Left forelimb (tissue), 1 donor: ENCODE results near the gene VAMP7.
A peak's percentile ranks its signal among the peaks of the same experiment; 100 is the strongest.
"Not testable (repeated sequence)": the region's sequence is repeated elsewhere in the genome, so short reads cannot be mapped to it uniquely, and the experiment has no call there.

Source experiments
- DNase-seq: peaks from one replicate; pipeline ENCODE4 v3.0.0-alpha.2; 2018; ENCODE audit warnings: low spot score

VAMP7 gene

GRCh38 chrX:155881158-155881993 is at the start of gene VAMP7:
Gene VAMP7 (plus strand): TSS chrX:155881345. CDS start chrX:155889467, 8,122 bp downstream.
- DNase-seq, result peak; percentile 85

GRCh38 chrX:155841232-155841631 is 39.9 kb upstream of the VAMP7 start:
- DNase-seq, result no peak

- not testable (repeated sequence) for DNase-seq
These were observed 29.4 kb upstream of the VAMP7 start for GRCh38 chrX:155851786-155852185.

GRCh38 chrX:155857561-155857960 is 23.6 kb upstream of the VAMP7 start:
- DNase-seq, result no peak

GRCh38 chrX:155864655-155865054 is 16.5 kb upstream of the VAMP7 start:
- no peak for DNase-seq

GRCh38 chrX:155865193-155865592 is 16.0 kb upstream of the VAMP7 start:
- no peak for DNase-seq

- DNase-seq, result no peak
These were observed 13.3 kb upstream of the VAMP7 start for GRCh38 chrX:155867821-155868220.

- no peak for DNase-seq
These were observed 10.2 kb upstream of the VAMP7 start for GRCh38 chrX:155870958-155871357.

GRCh38 chrX:155871934-155872333 is 9.2 kb upstream of the VAMP7 start:
- no peak for DNase-seq

GRCh38 chrX:155873188-155873587 is 8.0 kb upstream of the VAMP7 start:
- DNase-seq, result no peak

GRCh38 chrX:155874571-155875244 is 6.4 kb upstream of the VAMP7 start:
- no peak for DNase-seq

GRCh38 chrX:155876704-155877103 is 4.4 kb upstream of the VAMP7 start:
- DNase-seq, result no peak

GRCh38 chrX:155877288-155877687 is 3.9 kb upstream of the VAMP7 start:
- no peak for DNase-seq

GRCh38 chrX:155880586-155881157 is 473 bp upstream of the VAMP7 start:
- no peak for DNase-seq

- no peak for DNase-seq
These were observed 5.3 kb downstream of the VAMP7 start for GRCh38 chrX:155886409-155886808.

- no peak for DNase-seq
These were observed 7.0 kb downstream of the VAMP7 start for GRCh38 chrX:155888139-155888538.

- DNase-seq, result no peak
These were observed 8.2 kb downstream of the VAMP7 start for GRCh38 chrX:155889328-155889727.

- DNase-seq, result no peak
These were observed 10.5 kb downstream of the VAMP7 start for GRCh38 chrX:155891446-155892210.

- DNase-seq, result no peak
These were observed 12.4 kb downstream of the VAMP7 start for GRCh38 chrX:155893521-155893920.

- no peak for DNase-seq
These were observed 15.4 kb downstream of the VAMP7 start for GRCh38 chrX:155896512-155896911.

GRCh38 chrX:155899366-155899765 is 18.2 kb downstream of the VAMP7 start:
- no peak for DNase-seq

GRCh38 chrX:155900765-155901164 is 19.6 kb downstream of the VAMP7 start:
- no peak for DNase-seq
